Omental fat pad (tissue), 4 donors: ENCODE data around the gene IGSF21. TPM values are rescaled to one million over a fixed set of nuclear protein-coding genes. Genes with fewer than 3 reads are reported as not detected.

Experiments used
- ATAC-seq: fragments of 150-250 bp; one replicate; pipeline ENCODE4 v1.9.1; 2016; ENCODE audit warnings: mild to moderate bottlenecking, moderate library complexity; ENCODE audit not compliant: low FRiP score
- DNase-seq: peaks from one replicate; pipeline ENCODE4 v3.0.0-alpha.2; 2019; ENCODE audit warnings: low spot score
- total RNA-seq, 4 donors: library from RNA; depleted of rRNA; stranded (reverse); fragments of >200 nt; gene quantifications; one replicate each; pipeline ENCODE4 v1.1.0, GENCODE V29; 2016
- TF ChIP-seq, protein P1 (sequence below), 3 donors: fragments of 450-650 bp; IDR thresholded peaks; one replicate each; pipeline ENCODE4 v1.5.1; 2016 to 2017; ENCODE audit warnings: antibody characterized with exemption in 3 of 3, mild to moderate bottlenecking in 3 of 3, moderate library complexity in 2 of 3

The IGSF21 gene
- total RNA-seq, 4 donors from 2014 or later, result 0.56 to 7.8 (median 7.4) TPM; not detected in 1

- ATAC-seq (no peak), DNase-seq (no peak)
- TF ChIP-seq, protein P1, sequence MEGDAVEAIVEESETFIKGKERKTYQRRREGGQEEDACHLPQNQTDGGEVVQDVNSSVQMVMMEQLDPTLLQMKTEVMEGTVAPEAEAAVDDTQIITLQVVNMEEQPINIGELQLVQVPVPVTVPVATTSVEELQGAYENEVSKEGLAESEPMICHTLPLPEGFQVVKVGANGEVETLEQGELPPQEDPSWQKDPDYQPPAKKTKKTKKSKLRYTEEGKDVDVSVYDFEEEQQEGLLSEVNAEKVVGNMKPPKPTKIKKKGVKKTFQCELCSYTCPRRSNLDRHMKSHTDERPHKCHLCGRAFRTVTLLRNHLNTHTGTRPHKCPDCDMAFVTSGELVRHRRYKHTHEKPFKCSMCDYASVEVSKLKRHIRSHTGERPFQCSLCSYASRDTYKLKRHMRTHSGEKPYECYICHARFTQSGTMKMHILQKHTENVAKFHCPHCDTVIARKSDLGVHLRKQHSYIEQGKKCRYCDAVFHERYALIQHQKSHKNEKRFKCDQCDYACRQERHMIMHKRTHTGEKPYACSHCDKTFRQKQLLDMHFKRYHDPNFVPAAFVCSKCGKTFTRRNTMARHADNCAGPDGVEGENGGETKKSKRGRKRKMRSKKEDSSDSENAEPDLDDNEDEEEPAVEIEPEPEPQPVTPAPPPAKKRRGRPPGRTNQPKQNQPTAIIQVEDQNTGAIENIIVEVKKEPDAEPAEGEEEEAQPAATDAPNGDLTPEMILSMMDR (IDR thresholded peaks at IDR 0.05), result no peak
These were observed 302.1 kb downstream of the IGSF21 start for GRCh38 chr1:18409609-18410237.

GRCh38 chr1:18410407-18410806 is 302.8 kb downstream of the IGSF21 start:
- no peak for DNase-seq
- TF ChIP-seq, protein P1 (IDR thresholded peaks at IDR 0.05), result no peak

DNA sequence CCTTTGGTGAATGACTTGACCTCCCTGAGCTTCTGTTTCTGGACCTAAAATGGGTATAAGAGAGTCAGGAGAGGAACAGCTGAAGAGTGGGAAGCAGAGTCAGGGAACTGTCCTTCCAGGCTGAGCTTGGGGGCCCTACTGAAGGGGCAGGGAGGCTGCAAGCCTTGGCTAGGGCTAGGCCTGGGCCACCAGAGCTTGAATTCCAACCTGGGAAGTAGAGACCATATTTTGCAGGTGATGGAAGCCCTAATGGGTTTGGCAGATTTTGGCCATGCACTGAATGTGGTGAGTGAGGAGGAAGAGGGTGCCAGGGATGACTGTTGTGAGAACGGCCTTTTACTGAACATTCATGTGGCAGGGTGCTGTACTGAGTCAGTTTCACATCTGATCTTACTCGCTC is 303.7 kb downstream of the IGSF21 start:
- TF ChIP-seq, protein P1 (IDR thresholded peaks at IDR 0.05), result no peak
- ATAC-seq (no peak), DNase-seq (no peak)

More at GRCh38 chr1:18410407-18410806, 302.8 kb downstream of the IGSF21 start:
- ATAC-seq, result no peak

GRCh38 chr1:18411820-18412641 is 304.4 kb downstream of the IGSF21 start:
- TF ChIP-seq, protein P1 (IDR thresholded peaks at IDR 0.05), result no peak
- no peak for ATAC-seq
- no peak for DNase-seq

GRCh38 chr1:18412882-18413353 is 305.3 kb downstream of the IGSF21 start:
- ATAC-seq (no peak), DNase-seq (no peak)
- TF ChIP-seq, protein P1 (IDR thresholded peaks at IDR 0.05), result no peak

DNA sequence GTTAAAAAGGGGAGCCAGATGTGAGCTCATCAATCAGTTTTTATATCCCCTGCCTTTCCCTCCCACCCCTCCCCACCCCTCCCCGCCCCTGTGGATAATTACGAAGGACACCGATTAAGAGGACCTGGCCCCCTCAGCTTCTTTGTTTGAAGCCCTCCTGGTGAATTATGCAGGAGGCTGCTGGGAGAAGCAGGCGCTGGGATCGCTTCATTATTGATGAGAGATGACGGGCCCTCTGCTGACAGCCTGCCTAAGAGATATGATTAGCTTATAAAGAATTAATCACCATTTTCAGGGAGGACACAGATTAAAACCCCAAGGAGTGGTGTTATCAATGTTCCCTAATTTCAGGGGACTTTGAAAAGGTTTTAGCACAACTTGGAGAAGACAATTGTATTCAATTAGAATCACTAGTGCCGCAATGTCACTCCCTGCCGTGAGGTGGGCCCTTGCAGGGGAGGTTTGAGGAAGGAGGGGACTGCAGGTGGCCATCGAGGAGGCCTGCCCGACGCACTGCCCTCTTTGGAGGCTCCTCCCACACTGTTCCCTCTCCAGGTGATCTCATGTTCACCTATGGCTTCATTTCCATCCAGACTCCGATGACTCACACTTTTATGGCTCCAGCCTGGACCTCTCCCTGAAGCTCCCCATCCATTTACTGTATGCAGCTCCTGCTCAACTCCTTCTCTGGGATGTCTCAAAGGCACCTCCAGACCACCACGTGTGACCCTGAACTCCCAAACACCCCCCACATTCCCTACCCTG is 306.1 kb downstream of the IGSF21 start:
- TF ChIP-seq, protein P1 (IDR thresholded peaks at IDR 0.05), result no peak
- no peak for ATAC-seq
- DNase-seq, result no peak
